GM19463 (cell line): Measurements from ENCODE around the gene MGST3.
A peak's percentile ranks its signal among the peaks of the same experiment; 100 is the strongest.
"Not testable (repeated sequence)": the region's sequence is repeated elsewhere in the genome, so short reads cannot be mapped to it uniquely, and the experiment has no call there.

Experiments
- ATAC-seq: cut with Tn5 transposase; IDR thresholded peaks from one replicate; pipeline ENCODE4 v1.9.1; 2021; ENCODE audit warnings: mild to moderate bottlenecking, moderate library complexity; ENCODE audit not compliant: unreplicated experiment

Gene MGST3

DNA sequence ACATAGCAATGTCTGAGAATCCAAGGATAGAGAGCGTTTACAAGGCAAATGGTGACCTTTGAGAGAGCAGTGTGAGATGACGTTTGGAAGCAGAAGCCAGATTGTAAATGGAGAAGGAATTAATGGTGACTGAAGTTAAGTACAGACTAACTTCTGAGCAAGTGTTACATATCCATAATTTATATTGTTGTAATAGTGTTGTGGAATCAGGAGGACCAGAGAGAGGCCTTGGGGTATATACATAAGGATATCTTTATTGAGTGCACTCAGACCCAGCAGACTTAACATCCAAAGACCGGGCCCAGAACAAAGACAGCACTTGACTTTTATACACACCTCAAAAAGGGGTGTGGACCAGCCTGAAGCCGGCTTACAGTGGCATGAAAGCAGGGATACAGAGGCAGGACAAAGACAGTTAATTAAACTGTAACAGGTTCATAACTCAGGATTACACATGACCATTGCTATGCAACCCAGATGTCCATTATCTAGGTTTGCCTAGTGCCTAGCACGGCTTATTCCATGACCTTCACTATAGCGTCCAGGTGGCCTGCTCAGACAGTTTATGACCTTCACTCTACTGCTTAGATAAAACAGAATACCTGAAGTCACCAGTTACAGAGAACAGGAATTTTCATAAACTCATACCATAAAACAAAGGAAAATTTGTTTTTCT lies 2.7 kb upstream of the MGST3 start:
- no peak for ATAC-seq

- no peak for ATAC-seq
Measured at GRCh38 chr1:165629151-165629550, 1.9 kb upstream of the MGST3 start.

- no peak for ATAC-seq
Measured at GRCh38 chr1:165629848-165630628, 996 bp upstream of the MGST3 start.

GRCh38 chr1:165631342-165632151 lies 513 bp downstream of the MGST3 start:
- peak; percentile 40 for ATAC-seq

DNA sequence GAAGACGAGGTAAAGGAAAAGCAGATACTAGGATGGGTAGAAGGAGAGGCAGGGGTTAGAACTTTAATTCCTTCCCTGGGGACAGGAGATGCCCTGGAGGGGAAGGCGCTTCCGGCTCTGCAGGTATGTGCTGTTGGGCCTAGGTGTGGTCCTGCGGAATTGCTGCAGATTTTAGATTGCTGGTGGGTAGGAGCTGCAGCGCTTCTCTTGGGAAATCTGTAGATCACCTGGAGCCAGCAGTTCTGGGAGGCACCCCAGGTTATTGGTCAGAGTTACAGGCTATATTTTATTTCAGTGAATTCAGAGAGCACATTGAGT lies 1.1 kb downstream of the MGST3 start:
- ATAC-seq, result no peak

DNA sequence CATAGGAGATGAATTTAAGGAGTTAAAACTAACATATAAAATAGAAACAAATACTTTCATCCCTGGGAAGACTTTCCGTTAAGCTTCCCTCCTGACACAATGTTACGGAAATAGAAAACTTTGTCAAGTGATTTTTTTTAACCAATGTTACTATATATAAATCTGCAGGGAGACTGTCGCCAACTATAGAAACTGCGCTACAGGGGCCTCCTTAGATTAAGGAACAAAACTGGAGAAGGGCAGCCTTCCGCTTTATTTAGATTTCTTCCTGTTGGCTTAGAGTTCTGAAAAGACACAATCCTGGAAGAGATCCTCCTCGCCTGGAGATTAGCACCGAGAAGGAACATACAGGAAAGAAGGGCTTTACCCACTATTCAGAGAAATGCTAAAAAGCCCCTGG lies 1.5 kb downstream of the MGST3 start:
- ATAC-seq, result no peak

DNA sequence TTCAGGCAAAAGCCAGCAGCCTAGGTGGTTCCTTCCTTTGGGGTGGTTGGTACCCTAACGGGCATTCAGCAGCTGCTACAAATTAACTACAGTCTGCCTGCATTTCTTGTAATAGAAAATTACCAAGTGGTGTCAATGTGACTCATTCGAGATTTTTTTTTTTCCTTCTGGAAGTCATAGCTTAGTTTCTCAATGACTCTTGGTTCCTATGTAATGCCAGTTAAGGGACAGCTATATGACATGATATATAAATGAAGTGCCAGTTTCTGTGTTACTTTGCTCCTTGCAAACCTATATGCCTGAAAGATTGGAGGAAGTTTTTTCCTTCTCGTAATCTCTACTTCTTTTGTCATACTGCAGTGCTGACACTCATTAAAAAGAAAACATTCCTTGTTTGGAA lies 2.6 kb downstream of the MGST3 start:
- ATAC-seq, result no peak

GRCh38 chr1:165634154-165634921 lies 3.3 kb downstream of the MGST3 start:
- no peak for ATAC-seq

DNA sequence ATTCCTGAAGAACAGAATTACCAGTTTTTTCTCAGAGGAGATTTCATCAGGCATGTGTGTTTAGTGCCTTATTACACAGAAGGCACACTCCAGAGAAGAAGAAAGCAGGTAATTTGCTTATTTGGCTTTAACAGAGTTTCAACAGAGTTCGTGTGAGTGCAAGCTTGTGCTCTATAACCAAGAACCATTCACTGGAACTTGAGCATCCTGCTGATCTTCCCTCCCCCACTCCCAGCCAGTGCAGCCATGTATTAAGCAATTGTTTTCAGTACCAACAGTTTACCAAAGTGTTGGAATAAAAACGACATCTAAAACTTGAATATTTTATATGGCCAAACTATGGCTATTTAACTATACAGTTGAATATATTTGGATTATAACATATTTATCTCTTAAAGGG lies 4.3 kb downstream of the MGST3 start:
- peak; percentile 10 for ATAC-seq

DNA sequence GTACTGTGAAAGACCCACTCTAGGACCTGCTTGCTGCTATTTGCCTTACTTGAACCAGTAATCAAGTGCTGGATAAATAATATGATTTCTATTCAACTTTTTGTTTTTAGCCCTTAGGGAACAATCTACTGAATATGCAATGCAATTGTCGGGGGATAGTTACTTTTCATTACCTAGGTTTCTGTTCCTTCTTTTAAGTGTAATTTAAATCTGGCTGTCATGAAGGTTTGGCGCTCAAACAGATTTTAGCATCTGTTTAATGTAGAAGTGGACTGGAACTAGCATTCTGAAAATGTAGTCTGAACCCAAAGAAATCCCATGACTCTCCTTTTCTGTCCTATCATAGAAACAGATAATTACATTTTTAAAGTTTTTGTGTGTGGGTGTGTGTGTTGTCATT lies 4.8 kb downstream of the MGST3 start:
- no peak for ATAC-seq

DNA sequence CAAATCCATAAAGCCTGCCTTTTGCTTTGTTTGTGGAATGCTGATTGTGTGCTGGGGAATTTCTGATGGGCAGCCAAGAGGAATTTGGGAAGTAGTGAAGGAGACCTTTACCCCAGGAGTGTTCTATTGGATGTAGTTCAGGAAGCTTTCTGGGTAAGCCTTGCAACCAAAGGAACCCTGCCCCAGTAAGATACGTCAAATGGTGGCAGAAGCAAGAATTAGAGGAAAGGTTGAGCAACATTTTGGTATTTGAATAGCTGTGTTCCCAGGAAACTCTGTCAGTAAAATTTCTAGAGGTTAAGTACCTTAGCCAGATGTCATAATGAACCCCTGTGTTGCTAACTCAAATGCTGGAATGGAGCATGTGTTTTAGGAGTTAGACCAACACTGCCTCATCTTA lies 6.4 kb downstream of the MGST3 start:
- ATAC-seq, result no peak

- ATAC-seq, result not testable (repeated sequence)
Measured at GRCh38 chr1:165638211-165638610, 7.2 kb downstream of the MGST3 start.

DNA sequence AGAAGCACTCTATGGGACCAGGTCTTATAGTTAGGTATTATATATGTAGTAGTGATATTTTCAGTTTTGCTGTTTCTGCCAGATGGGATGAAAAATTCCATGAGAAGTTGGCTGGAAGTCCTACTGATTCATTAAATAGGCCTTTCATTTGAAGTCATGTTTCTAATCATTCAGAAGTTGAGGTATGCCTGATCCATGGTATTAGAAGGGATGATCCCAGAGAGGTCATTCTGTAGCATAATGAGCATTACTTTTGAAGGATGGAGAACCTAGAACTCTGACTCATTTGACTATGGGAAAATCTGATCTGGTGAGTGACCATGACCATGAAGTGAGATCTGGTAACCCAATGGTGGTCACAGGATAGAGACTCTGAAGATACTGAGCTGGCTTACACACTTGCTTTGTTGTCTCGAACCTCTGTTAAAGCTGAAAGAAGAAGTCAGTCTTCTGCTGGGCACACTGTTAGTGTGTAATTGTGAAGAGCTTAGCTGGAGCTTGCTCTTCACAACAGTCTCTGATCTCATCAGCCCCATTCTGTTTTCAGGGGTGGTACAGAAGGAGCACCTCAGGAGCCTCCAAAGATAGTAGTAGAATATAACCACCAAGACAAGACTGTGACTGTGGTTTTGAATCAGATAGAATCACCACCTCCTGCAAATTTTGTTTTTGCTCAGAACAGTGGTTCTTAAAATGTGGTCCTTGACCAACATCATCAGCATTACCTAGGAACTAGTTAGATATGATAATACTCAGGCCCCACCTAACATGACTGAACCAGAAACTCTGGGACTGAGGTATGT lies 9.0 kb downstream of the MGST3 start:
- no peak for ATAC-seq

- ATAC-seq, result no peak
Measured at GRCh38 chr1:165641231-165641987, 10.4 kb downstream of the MGST3 start.

DNA sequence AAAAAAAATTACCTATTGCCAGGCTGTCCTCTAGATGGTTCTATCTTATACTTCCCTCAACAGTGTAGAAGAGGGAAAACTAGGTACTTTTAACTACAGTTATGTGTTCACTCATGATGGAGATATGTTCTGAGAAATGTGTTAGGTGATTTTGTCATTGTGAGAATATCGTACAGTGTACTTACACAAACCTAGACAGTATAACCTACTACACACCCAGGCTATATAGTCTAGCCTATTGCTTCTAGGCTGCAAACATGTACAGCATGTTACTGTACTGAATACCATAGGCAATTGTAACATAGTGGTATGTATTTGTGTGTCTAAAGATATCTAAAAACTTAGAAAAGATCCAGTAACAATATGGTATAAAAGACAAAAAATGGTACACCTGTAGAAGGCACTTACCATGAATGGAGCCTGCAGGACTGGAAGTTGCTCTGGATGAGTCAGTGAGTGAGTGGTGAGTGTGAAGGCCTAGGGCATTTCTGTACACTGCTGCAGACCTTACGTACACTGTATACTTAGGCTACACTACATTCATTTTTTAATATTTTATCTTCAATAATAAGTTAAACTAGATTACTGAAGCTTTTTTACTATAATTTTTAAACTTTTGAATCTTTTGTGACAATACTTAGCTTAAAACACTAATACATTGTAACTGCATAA lies 13.2 kb downstream of the MGST3 start:
- ATAC-seq, result no peak

DNA sequence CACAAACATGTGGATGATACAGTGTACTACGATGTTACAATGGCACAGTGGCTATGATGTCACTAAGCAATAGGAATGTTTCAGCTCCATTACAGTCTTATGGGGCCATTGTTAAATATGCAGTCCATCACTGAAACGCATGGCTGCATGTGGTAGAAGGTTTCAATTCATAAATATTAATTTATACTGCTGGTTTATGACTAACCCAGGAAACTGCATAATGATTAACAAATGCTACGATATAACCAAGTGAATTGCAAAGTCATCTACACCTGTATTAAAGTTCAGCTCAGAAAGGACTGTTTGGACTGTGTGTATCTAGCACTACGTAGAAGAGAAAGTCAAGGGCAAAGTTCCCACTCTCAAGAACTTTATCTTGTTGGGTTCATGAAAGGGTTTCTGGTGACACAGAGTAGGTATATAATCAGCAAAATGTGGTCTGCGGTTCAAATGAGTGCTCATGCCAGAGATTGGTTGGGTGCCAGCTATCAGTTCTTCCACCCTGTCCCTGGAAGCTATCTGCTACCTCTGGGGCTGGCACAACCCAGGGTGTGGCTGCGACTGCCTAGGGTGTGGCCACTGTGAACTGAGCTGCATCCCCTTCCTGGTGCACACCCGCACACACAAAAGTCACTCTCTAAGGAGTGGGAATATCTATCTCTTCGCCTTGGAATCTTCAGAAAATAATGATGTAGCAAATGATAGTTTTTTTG lies 14.8 kb downstream of the MGST3 start:
- peak; percentile 62 for ATAC-seq

DNA sequence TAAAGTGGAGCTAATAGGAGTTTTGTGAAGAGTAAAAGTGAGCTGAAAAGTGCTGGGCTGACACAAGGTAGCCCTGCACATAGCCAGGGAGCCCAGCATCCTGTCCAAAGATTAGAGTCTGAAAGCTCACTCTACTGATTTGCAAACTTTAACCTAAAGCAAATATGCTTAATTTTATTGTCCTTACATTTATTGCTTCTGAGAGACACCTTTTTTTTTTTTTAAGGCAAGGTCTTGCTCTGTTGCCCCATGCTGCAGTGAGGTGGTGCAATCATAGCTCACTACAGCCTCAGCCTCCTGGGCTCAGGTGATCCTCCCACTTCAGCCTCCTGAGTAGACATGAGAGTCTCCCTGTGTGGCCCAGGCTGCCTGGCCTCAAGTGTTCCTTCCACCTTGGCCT lies 16.5 kb downstream of the MGST3 start:
- ATAC-seq, result no peak

DNA sequence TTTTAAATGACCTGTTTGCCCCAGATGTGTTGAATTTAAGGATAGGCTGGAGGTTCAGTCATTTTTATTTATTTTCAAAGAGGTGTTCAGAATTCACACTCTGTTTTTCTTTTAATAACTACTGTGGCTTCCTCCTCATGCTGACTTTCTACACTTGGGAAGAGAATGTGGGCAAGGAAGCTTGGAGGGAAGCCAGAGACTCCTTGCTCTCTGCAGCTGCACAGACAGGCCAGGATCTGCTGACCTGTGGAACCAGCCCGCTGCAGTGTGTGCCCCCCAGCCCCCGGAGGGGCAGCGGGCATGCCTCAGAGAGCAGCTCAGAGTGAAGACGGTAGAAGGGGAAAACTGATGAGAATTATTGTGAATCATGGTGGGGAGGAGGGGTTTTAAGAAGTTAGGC lies 16.9 kb downstream of the MGST3 start:
- ATAC-seq, result no peak
